D721Med (cell line): ENCODE data around the gene LDLR.
"Not testable (repeated sequence)": the region's sequence is repeated elsewhere in the genome, so short reads cannot be mapped to it uniquely, and the experiment has no call there.

ENCODE experiments used
- DNase-seq: peaks from one replicate; pipeline ENCODE4 v3.0.0; 2011; ENCODE audit warnings: low spot score; ENCODE audit not compliant: insufficient read length
- FAIRE-seq: peaks from 2 replicates; lab custom pipeline; 2011; peaks lifted over from hg19 to GRCh38; lab: Jason Lieb, UNC
- CTCF ChIP-seq: IDR thresholded peaks from 2 replicates; pipeline ENCODE4 v1.5.1; 2012; ENCODE audit warnings: mild to moderate bottlenecking, control low read depth; ENCODE audit not compliant: insufficient read depth; ENCODE audit errors: missing control alignments

LDLR gene

GRCh38 chr19:11070123-11070522, 19.1 kb upstream of the LDLR start:
- no peak for FAIRE-seq
- DNase-seq: no peak
- TF ChIP-seq CTCF: no peak

- FAIRE-seq: no peak
- no peak for TF ChIP-seq CTCF
- no peak for DNase-seq
Measured at GRCh38 chr19:11073568-11073967, 15.7 kb upstream of the LDLR start.

- DNase-seq, FAIRE-seq: not testable (repeated sequence)
Measured at GRCh38 chr19:11076792-11077191, 12.5 kb upstream of the LDLR start.

- FAIRE-seq: no peak
- DNase-seq: no peak
- TF ChIP-seq CTCF: no peak
Measured at GRCh38 chr19:11078893-11079292, 10.4 kb upstream of the LDLR start.

- DNase-seq (no peak), FAIRE-seq (no peak)
- no peak for TF ChIP-seq CTCF
Measured at GRCh38 chr19:11079999-11080398, 9.3 kb upstream of the LDLR start.

- no peak for TF ChIP-seq CTCF
- FAIRE-seq (no peak), DNase-seq (no peak)
Measured at GRCh38 chr19:11087870-11088505, 1.3 kb upstream of the LDLR start.

- no peak for FAIRE-seq
- no peak for DNase-seq
- no peak for TF ChIP-seq CTCF
Measured at GRCh38 chr19:11088506-11089253, 583 bp upstream of the LDLR start.

GRCh38 chr19:11090014-11090263, 676 bp downstream of the LDLR start:
- DNase-seq, FAIRE-seq: not testable (repeated sequence)
